Skeletal muscle tissue (tissue), 4 donors: ENCODE measurements around the gene EPHB3. TPM values are rescaled to one million over a fixed set of nuclear protein-coding genes. Genes with fewer than 3 reads are reported as not detected.

Source experiments
- H3K27ac ChIP-seq: one replicate; pipeline ENCODE4 v1.7.0; 2013; ENCODE audit warnings: mild to moderate bottlenecking, low read depth, low read length, inconsistent platforms
- H3K27me3 ChIP-seq, 3 donors: one replicate each; pipeline ENCODE4 v1.7.0; 2013; ENCODE audit warnings: low read length in 3 of 3; ENCODE audit not compliant: control insufficient read depth in 3 of 3, insufficient read depth in 3 of 3
- H3K36me3 ChIP-seq, 3 donors: one replicate each; pipeline ENCODE4 v1.7.0; 2013; ENCODE audit warnings: low read length in 3 of 3; ENCODE audit not compliant: control insufficient read depth in 3 of 3, insufficient read depth in 3 of 3
- H3K4me1 ChIP-seq, 3 donors: one replicate each; pipeline ENCODE4 v1.7.0; 2013; ENCODE audit warnings: low read length in 3 of 3, mild to moderate bottlenecking in 3 of 3; ENCODE audit not compliant: control insufficient read depth in 3 of 3, insufficient read depth in 3 of 3
- H3K4me3 ChIP-seq, 3 donors: one replicate each; pipeline ENCODE4 v1.7.0; 2013; ENCODE audit warnings: low read length in 3 of 3
- H3K9ac ChIP-seq, 3 donors: one replicate each; pipeline ENCODE4 v1.7.0; 2013; ENCODE audit warnings: low read length in 3 of 3, mild to moderate bottlenecking in 3 of 3, moderate library complexity in 2 of 3, low read depth in 1 of 3
- H3K9me3 ChIP-seq, 3 donors: one replicate each; pipeline ENCODE4 v1.7.0; 2013; ENCODE audit warnings: low read length in 3 of 3; ENCODE audit not compliant: control insufficient read depth in 3 of 3
- total RNA-seq: library from RNA; depleted of rRNA; stranded (reverse); fragments of >200 nt; gene quantifications from one replicate; pipeline ENCODE4 v1.2.3, GENCODE V29; 2014
- donor health status: Osteomylitis.

The EPHB3 gene
- total RNA-seq, 1 donor from 2014 or later: 27.7 TPM

GRCh38 chr3:184531626-184532280 is 29.8 kb upstream of the EPHB3 start:
- no peak overlapping the region for H3K27ac ChIP-seq
- H3K9ac ChIP-seq: no peak overlapping the region
- peaks cover 0 to 6% (median 0%) of the 10 kb centered on the region in 3 donors for H3K4me1 ChIP-seq
- H3K4me3 ChIP-seq: no peak overlapping the region
- no peaks in the 10 kb centered on the region for H3K36me3 ChIP-seq
- H3K27me3 ChIP-seq: peaks cover 3 to 21% (median 10%) of the 10 kb centered on the region in 3 donors
- no peaks in the 10 kb centered on the region for H3K9me3 ChIP-seq

GRCh38 chr3:184532940-184533732 is 28.4 kb upstream of the EPHB3 start:
- H3K9me3 ChIP-seq: no peaks in the 10 kb centered on the region
- H3K27me3 ChIP-seq: peaks cover 0 to 18% (median 9%) of the 10 kb centered on the region in 3 donors
- peaks cover 0 to 6% (median 0%) of the 10 kb centered on the region in 3 donors for H3K4me1 ChIP-seq
- H3K36me3 ChIP-seq: no peaks in the 10 kb centered on the region
- no peak overlapping the region for H3K9ac ChIP-seq
- H3K4me3 ChIP-seq: no peak overlapping the region
- H3K27ac ChIP-seq: no peak overlapping the region

DNA sequence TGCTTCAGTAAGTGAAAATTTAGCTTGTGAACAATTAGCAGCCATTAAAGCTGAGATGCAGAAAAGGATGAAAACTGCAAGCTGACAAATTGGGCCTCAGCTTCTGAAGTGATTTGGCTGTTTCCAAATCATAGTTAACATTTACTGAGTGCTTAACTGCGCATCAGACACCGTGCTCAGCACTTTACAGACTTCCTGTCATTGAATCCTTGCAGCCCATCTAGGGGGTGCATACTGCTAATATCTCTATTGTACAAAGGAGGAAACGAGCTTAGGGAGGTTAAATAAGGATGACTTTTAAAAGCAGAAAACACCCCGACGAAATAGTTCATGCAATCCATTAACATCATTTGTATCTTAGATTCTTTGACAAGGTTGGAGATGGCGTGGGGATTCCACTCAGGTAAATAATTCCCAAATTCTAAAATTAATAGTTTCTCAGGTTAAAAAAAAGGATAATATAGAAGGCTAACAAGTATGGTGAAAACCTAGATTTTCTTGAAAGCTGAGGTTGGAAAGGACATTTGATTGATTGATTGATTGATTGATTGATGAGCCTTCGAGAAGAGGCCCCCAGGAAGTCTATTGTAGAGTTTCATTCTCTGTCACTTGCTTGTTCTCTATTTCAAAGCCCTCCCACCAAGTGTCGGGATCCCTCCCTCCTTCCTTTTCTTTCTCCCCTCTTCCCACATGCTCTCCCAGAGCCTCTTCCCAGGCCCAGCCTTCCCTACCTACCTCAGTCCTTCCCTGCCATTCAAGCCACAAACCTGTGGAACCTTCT is 23.5 kb upstream of the EPHB3 start:
- Histone ChIP-seq H3K27me3 (peaks cover 6 to 22% (median 14%) of the 10 kb centered on the region in 3 donors), H3K4me3 (no peak overlapping the region), H3K9me3 (no peaks in the 10 kb centered on the region), H3K36me3 (no peaks in the 10 kb centered on the region), H3K27ac (no peak overlapping the region), H3K4me1 (no peaks in the 10 kb centered on the region), H3K9ac (no peak overlapping the region)

GRCh38 chr3:184538666-184539431 is 22.7 kb upstream of the EPHB3 start:
- H3K9ac ChIP-seq: no peak overlapping the region
- H3K4me1 ChIP-seq: peaks cover 1 to 3% (median 2%) of the 10 kb centered on the region in 3 donors
- no peak overlapping the region for H3K27ac ChIP-seq
- H3K9me3 ChIP-seq: no peaks in the 10 kb centered on the region
- no peak overlapping the region for H3K4me3 ChIP-seq
- no peaks in the 10 kb centered on the region for H3K36me3 ChIP-seq
- H3K27me3 ChIP-seq: peaks cover 13 to 30% (median 21%) of the 10 kb centered on the region in 3 donors

DNA sequence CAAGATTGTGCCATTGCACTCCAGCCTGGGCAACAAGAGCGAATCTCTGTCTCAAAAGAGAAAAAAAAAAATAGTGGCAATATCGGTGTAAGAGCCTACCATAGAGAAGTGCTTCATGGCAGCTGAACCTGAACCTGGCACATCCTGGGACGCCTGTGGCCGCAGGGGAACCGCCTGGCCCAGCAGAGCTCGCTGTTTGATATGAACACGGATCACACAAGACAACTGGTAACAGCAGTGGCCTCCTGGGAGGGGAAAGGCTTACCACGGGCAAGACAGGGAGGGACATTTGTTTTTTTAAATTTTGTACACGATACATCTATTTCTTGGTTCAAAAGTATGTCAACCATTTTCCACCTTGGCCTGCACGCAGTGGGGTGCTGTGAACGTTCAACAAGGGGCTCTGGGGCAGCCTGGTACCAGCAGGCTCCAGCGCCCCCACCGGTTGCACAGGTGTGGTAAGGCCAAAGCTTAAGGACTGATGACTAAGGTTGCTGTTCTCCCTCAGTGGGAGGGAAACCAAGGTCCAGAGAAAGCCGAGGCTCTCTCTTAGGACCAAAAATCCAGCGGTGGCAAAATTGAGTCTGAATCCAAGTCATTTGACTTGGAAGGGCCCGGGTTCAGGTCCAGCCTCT is 21.7 kb upstream of the EPHB3 start:
- no peak overlapping the region for H3K4me3 ChIP-seq
- no peaks in the 10 kb centered on the region for H3K9me3 ChIP-seq
- peaks cover 4 to 7% (median 6%) of the 10 kb centered on the region in 3 donors for H3K4me1 ChIP-seq
- H3K27me3 ChIP-seq: peaks cover 13 to 31% (median 21%) of the 10 kb centered on the region in 3 donors
- H3K36me3 ChIP-seq: no peaks in the 10 kb centered on the region
- H3K27ac ChIP-seq: no peak overlapping the region
- H3K9ac ChIP-seq: no peak overlapping the region

- Histone ChIP-seq H3K4me3 (no peak overlapping the region), H3K36me3 (no peaks in the 10 kb centered on the region), H3K9ac (no peak overlapping the region), H3K4me1 (peaks cover 4 to 7% (median 6%) of the 10 kb centered on the region in 3 donors), H3K27ac (no peak overlapping the region), H3K9me3 (no peaks in the 10 kb centered on the region), H3K27me3 (peaks cover 13 to 31% (median 24%) of the 10 kb centered on the region in 3 donors)
Observed at GRCh38 chr3:184540777-184541681, 20.6 kb upstream of the EPHB3 start.

GRCh38 chr3:184541886-184542562 is 19.6 kb upstream of the EPHB3 start:
- peaks cover 4 to 7% (median 6%) of the 10 kb centered on the region in 3 donors for H3K4me1 ChIP-seq
- no peak overlapping the region for H3K9ac ChIP-seq
- no peak overlapping the region for H3K27ac ChIP-seq
- no peaks in the 10 kb centered on the region for H3K36me3 ChIP-seq
- peaks cover 13 to 31% (median 24%) of the 10 kb centered on the region in 3 donors for H3K27me3 ChIP-seq
- H3K4me3 ChIP-seq: no peak overlapping the region
- H3K9me3 ChIP-seq: no peaks in the 10 kb centered on the region

DNA sequence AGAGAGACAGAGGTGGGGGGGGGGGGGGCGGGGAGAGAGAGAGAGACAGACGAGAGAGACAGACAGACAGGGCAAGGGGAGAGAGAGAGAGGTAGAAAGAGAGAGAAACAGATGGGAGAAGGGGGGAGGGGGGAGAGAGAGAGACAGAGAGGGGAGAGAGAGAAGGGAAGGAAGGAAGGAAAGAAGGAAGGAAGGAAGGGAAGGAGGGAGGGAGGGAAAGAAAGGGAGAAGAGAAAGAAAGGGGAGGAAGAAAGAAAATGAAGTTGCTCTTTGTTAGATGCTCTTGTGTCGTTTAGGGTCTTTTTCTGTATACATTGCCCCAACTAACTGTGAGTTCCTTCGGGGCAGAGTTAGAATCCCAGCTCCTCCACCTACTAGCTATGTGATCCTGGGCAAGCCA is 19.0 kb upstream of the EPHB3 start:
- no peak overlapping the region for H3K9ac ChIP-seq
- H3K9me3 ChIP-seq: no peaks in the 10 kb centered on the region
- H3K27ac ChIP-seq: no peak overlapping the region
- H3K27me3 ChIP-seq: peaks cover 13 to 31% (median 24%) of the 10 kb centered on the region in 3 donors
- no peaks in the 10 kb centered on the region for H3K36me3 ChIP-seq
- H3K4me1 ChIP-seq: peaks cover 4 to 7% (median 6%) of the 10 kb centered on the region in 3 donors
- H3K4me3 ChIP-seq: no peak overlapping the region
